NCI-H1105 (cell line): ENCODE results near the gene TOP2B.

Experiments
- DNase-seq: peaks from one replicate; lab custom pipeline; 2025; lab: John Stamatoyannopoulos, UW

The TOP2B gene

GRCh38 chr3:25583343-25583742 lies 81.4 kb downstream of the TOP2B start:
- DNase-seq, result no peak

DNA sequence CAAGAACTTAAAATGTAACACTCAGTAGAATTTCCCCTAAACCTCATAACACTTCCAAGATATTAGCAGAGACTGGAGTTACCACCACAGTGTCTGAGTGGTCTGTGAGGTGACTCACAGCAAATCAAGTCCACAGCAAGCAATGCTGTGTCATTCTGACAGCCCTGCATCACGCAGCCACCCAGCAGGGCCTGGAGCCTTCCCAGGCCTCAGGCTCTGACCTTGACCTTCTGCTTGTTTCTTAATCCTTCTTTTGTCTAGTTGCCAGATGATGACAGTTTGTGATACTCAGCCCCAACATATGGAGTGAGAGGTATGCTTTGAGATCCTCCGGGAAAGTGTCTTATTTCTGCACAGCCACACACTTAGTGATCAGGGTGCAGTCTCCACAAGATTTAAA lies 82.5 kb downstream of the TOP2B start:
- DNase-seq, result no peak

- DNase-seq, result no peak
These were observed 82.9 kb downstream of the TOP2B start for GRCh38 chr3:25581823-25582222.

DNA sequence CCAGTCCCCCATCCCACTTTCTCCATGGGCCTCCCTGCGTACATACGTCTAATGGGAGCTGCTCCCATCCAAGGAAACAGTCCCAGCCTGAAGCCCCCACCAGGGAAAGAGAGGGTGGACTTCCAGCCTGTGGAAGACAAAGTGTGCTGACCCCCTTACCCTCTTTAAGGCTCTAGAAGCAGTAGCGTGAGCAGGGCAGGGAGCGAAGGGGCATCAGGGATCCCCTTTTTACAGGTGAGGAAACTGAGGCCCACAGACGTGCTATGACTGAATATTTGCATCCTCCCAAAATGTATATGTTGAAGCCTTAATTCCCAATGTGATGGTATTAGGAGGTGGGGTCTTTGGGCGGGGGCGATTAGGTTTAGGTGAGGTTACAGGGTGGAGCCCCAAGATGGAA lies 83.4 kb downstream of the TOP2B start:
- DNase-seq, result no peak

- DNase-seq, result no peak
These were observed 84.2 kb downstream of the TOP2B start for GRCh38 chr3:25580534-25580933.

DNA sequence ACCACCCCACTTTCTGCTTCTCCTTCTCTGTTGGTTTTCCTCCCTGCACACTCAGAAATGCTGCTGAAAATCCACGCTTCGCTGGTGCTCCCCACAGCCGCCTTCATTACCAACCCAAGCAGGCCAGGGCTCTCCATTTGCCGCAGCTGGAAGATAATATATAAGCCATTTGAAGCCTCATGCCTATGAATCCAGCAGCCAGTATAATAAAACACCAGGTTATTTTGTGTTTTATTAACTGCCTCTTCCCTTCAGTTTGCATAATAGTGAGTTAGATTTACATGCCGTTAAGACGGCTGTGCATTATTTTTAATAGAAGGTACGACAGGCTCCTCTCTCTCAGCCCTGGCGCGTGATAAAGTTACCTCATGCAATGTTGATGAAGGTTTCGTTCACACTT lies 86.6 kb downstream of the TOP2B start:
- no peak for DNase-seq

GRCh38 chr3:25576831-25577454 lies 87.8 kb downstream of the TOP2B start:
- DNase-seq, result no peak

DNA sequence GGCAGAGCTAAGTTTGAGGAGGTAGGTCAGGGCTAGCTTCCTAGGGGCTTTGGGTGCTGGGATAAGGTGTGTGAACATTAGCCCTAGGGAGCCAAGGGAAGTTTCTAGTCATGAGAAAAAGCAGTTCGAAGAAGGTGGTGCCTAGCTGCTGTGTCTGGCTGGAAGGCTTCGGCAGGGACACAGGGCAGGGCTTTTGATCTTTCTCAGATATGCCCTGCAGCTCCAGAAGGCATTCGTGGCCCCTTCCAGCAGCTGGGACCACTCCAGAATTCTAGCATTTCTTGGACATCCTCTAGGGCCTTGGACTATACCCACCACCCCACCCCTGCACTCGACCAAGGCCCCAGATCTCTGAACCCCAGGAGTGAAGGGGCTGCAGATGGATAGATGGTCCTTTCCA lies 88.6 kb downstream of the TOP2B start:
- DNase-seq, result no peak

DNA sequence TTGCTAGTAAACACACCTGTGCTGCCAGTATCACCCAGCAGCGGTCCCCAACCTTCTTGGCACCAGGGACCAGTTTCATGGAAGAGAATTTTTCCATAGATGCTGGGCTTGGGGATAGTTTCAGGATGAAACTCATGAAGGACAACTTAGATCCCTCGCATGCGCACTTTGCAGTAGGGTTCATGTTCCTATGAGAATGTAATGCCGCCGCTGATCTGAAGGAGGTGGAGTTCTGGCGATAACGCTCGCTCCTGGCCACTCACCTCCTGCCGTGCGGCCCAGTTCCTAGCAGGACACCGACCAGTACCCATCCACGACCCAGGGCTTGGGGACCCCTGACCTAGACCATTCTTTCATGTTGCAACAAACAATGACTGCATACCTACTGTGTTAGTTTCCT lies 89.7 kb downstream of the TOP2B start:
- DNase-seq, result no peak

- no peak for DNase-seq
These were observed 90.4 kb downstream of the TOP2B start for GRCh38 chr3:25574172-25574765.

DNA sequence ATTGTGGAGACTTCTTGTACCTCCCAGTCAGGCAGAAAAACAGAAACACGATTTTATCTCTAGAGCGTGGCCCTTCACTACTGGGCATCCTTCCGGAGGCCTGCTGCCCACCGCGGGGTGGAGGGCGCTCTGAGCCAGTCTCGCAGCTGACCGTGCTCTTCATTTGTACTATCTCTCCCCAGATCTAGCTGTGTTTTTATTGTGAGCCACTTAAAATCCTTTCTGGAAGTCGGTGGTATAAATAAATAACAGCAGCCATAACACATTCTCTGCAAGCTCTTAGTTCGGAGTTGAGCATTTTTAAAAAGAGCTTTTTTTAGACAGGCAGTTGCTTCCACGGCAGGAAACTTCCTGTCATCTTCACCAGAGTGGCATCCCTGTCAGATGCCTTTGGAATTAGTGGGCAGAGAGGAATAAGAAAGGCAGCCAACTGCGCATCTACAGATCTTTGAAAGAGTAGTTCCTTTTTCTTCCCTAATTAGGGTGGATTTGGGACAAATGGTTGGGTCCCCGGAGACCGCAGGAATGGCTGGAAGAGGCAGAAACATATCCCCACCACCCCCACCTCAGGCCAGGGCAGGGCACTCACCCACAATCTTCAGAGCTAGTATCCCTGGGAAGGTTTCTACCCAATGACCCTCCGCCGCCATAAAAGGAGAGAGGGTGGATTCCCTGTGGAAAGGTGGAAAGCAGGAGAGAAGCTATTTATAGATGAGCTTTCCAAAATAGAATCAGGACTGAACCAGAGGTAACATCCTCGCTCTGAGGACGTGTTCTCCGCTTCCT lies 91.1 kb downstream of the TOP2B start:
- no peak for DNase-seq

GRCh38 chr3:25572919-25573385 lies 91.8 kb downstream of the TOP2B start:
- no peak for DNase-seq

DNA sequence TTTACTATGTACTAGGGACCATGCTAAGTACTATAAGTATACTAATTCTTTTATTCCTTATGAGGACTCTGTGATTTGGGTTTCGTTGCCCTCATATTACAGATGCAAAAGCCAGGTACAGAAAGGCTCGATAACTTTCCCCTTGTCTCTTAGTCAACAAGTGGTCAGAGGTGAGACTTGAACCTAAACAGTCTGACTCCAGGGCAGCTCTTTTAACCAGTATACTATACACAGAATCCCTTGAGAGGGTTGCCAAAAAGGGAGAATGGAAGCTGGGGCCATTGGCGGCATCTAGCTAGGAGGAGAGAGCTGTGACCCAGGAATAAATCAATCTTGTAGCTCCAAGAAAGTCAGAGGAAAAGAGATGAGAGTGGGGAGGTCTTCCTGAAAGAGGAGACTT lies 92.4 kb downstream of the TOP2B start:
- no peak for DNase-seq

- DNase-seq, result no peak
These were observed 93.4 kb downstream of the TOP2B start for GRCh38 chr3:25571285-25571684.

DNA sequence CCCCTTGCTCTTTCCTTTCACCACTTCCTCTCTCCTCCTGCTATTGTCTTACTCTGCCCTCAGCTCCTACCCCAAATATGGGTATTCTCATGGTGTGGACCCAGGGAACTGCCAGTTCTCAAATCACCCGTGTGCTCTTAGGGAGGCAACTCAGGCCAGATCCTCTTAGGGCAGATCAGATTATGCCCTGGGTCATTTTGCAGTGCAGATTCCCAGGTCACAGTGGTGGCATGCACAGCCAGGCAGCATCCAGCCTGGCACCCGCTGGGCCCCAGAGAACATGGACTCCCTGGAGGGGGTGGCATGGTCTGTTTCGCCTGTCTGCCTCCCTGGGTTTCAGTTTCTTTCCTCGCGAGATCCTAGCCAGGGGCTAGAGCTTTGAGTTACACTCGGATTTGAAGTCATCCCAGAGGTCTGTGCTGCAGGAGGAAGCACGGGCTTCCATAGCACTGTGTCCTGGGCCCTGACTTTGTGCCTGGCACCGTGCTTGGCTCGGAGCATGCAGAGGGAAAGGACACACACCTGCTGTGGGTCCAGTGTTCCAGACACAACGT lies 96.1 kb downstream of the TOP2B start:
- DNase-seq, result no peak

- no peak for DNase-seq
These were observed 96.7 kb downstream of the TOP2B start for GRCh38 chr3:25567806-25568524.

GRCh38 chr3:25567388-25567787 lies 97.3 kb downstream of the TOP2B start:
- no peak for DNase-seq

GRCh38 chr3:25566358-25566920 lies 98.3 kb downstream of the TOP2B start:
- no peak for DNase-seq

- DNase-seq, result no peak
These were observed 98.9 kb downstream of the TOP2B start for GRCh38 chr3:25565807-25566206.

GRCh38 chr3:25564075-25564474 lies 100.6 kb downstream of the TOP2B start:
- no peak for DNase-seq

- no peak for DNase-seq
These were observed 101.1 kb downstream of the TOP2B start for GRCh38 chr3:25563601-25564000.

GRCh38 chr3:25558796-25559195 lies 105.9 kb downstream of the TOP2B start:
- DNase-seq, result no peak
